Measurements from ENCODE around the gene RPTN.

The RPTN gene

GRCh38 chr1:152170287-152170905 lies 11.4 kb upstream of the RPTN start:
- ATAC-seq, result no peak
- Mint-ChIP-seq H3K4me1 (peaks cover 8% of the 10 kb centered on the region), H3K27ac (no peak overlapping the region), H3K9me3 (no peaks in the 10 kb centered on the region), H3K4me3 (no peak overlapping the region), H3K27me3 (peaks cover 53% of the 10 kb centered on the region), H3K36me3 (no peaks in the 10 kb centered on the region)

- H3K36me3 Mint-ChIP-seq, result no peaks in the 10 kb centered on the region
- H3K27ac Mint-ChIP-seq, result no peak overlapping the region
- no peak overlapping the region for H3K4me3 Mint-ChIP-seq
- no peaks in the 10 kb centered on the region for H3K9me3 Mint-ChIP-seq
- peaks cover 11% of the 10 kb centered on the region for H3K4me1 Mint-ChIP-seq
- peaks cover 47% of the 10 kb centered on the region for H3K27me3 Mint-ChIP-seq
- no peak for ATAC-seq
Measured at GRCh38 chr1:152169366-152170025, 10.5 kb upstream of the RPTN start.

GRCh38 chr1:152168535-152168868 lies 9.5 kb upstream of the RPTN start:
- Mint-ChIP-seq H3K4me3 (no peak overlapping the region), H3K27me3 (peaks cover 40% of the 10 kb centered on the region), H3K9me3 (no peaks in the 10 kb centered on the region), H3K27ac (no peak overlapping the region), H3K36me3 (no peaks in the 10 kb centered on the region), H3K4me1 (peaks cover 17% of the 10 kb centered on the region)
- ATAC-seq, result no peak

DNA sequence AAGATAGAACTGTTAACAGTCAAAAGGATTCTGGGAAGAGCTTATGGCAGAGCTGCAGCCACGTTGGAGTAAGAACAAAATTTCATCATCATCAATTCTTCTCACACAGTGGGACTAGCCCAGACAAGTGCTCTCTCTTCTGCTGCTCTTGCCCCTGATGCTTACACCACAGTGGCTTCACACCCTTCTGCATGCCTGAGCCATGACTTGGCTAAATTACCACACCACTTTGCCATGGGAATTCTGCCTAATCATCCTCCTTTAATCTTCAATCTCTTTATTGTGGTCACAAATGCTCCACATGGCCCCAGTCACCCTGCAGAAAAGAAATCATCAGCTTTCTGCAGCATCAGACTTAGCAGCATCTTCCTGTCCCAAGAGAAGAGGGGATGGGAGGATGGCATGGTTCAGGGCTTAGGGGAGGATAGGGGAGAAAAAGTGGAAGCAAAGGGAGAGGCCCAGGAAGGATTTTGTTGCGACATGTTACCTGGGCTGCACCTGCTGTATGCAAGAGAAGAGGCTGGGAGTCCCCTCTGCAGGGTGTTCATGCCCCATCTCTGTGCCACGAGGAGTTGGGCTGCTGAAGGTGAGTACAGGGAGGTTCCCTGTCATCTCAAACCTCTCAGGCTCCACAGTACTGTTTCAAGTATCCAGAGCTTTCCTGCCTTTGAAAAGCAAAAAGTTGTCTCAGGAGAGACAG lies 9.0 kb upstream of the RPTN start:
- H3K9me3 Mint-ChIP-seq, result no peaks in the 10 kb centered on the region
- no peak for ATAC-seq
- H3K36me3 Mint-ChIP-seq, result no peaks in the 10 kb centered on the region
- H3K27ac Mint-ChIP-seq, result no peak overlapping the region
- peaks cover 17% of the 10 kb centered on the region for H3K4me1 Mint-ChIP-seq
- H3K27me3 Mint-ChIP-seq, result peaks cover 40% of the 10 kb centered on the region
- H3K4me3 Mint-ChIP-seq, result no peak overlapping the region

GRCh38 chr1:152166966-152167365 lies 7.9 kb upstream of the RPTN start:
- Mint-ChIP-seq H3K4me1 (peaks cover 17% of the 10 kb centered on the region), H3K27me3 (peaks cover 40% of the 10 kb centered on the region), H3K27ac (no peak overlapping the region), H3K9me3 (no peaks in the 10 kb centered on the region), H3K4me3 (no peak overlapping the region), H3K36me3 (no peaks in the 10 kb centered on the region)
- no peak for ATAC-seq

DNA sequence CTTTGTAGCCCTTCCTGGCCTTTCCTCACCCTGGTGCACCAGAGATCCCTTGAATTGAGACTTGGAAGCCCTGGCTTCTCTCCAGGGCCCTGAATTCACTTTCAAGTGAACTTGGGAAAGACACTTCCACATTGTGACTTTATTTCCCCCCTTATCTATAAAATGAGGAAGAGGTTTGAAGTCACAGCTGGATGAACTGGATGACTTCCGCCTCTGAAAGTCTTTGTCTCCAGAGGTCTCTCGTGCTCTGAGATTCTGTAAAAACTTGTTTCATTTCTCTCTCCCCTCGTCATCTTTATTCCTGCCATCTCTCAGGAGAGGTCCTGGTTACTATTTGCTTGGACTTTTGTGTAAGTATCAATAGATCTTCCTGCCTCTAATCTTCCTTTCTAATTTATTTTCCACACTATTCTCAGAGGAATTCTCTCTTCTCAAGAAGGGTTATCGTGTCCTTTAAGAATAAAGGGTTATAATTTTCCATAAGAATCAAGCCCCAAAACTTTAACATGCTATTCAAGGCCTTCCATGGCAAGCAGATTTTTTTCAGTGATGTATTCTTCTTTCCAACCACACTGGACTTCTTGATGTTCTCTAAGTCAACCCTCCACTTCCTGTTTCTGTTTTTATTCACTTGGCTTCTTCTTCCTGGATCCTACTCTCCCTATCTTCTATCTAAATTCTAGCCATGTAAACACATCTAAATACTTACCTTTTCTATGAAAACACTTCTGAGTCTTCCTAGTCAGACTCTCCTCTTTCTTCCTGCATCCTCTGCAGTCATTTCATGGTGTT lies 6.5 kb upstream of the RPTN start:
- Mint-ChIP-seq H3K27me3 (peaks cover 40% of the 10 kb centered on the region), H3K4me3 (no peak overlapping the region), H3K4me1 (peaks cover 22% of the 10 kb centered on the region), H3K36me3 (no peaks in the 10 kb centered on the region), H3K27ac (no peak overlapping the region), H3K9me3 (no peaks in the 10 kb centered on the region)
- ATAC-seq, result no peak

DNA sequence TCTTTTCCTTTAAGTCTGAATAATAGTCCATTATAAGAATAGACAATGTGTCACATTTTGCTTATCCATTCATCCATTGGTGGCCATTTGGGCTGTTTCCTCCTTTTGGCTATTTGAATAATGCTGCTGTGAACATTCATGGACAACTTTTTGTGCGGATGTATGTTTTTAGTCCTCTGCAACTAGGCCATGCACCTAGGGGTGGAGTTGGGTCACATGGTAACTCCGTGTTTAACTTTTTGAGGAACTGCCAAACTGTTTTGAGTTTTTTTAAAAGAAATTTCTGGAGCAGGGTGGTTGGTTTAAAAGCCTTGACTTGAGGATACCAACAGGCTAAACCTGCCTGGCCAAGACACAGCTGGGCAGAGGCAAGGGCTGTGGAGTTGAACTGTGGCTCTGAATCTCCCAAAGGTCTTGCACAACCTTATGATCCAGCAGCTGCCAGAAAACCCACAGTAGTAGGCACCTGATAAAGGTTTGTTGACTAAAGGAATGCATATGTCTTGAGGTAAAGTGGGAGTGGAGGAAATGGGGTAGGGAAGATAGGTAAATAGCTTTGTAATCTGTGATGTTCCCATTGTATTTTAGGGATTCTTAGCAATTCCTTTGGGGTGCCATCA lies 5.6 kb upstream of the RPTN start:
- Mint-ChIP-seq H3K27me3 (peaks cover 40% of the 10 kb centered on the region), H3K27ac (no peak overlapping the region), H3K9me3 (no peaks in the 10 kb centered on the region), H3K36me3 (no peaks in the 10 kb centered on the region), H3K4me1 (peaks cover 28% of the 10 kb centered on the region), H3K4me3 (no peak overlapping the region)
- ATAC-seq, result no peak

DNA sequence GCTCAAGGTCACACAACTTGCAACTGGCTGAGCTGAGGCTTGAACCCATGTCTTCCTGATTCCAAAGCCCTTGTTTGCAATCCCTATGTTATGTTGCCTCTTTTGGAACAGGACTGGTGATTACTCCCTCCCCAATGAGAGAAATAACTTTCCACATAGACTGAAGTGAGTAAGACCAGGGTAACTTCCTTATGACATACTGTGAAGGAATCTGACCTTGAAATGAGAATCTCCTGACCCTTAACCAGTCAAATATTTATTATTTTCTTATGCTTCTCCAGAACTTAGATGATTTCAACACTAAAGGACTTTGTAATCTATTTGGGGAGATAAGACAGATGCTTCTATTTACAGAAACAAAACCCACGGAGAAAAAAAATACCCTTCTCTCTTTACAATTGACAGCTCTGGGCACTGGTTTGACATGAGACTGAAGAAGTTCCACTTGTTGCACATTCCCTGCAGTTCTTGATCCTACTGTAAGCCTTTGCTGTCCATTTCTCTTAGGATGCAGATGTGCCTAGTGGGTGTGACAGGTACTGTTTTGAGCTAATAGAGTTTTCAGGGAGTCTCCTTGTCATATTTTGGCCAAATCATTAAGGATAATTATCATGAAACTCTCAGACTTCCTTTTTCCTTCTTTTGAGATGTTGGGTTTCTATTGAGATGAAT lies 3.9 kb upstream of the RPTN start:
- H3K4me1 Mint-ChIP-seq, result peaks cover 28% of the 10 kb centered on the region
- H3K36me3 Mint-ChIP-seq, result no peaks in the 10 kb centered on the region
- no peak overlapping the region for H3K27ac Mint-ChIP-seq
- no peak overlapping the region for H3K4me3 Mint-ChIP-seq
- no peaks in the 10 kb centered on the region for H3K9me3 Mint-ChIP-seq
- no peak for ATAC-seq
- peaks cover 29% of the 10 kb centered on the region for H3K27me3 Mint-ChIP-seq

GRCh38 chr1:152160576-152160975 lies 1.5 kb upstream of the RPTN start:
- Mint-ChIP-seq H3K36me3 (no peaks in the 10 kb centered on the region), H3K4me3 (no peak overlapping the region), H3K27me3 (peaks cover 5% of the 10 kb centered on the region), H3K9me3 (no peaks in the 10 kb centered on the region), H3K4me1 (peaks cover 22% of the 10 kb centered on the region), H3K27ac (no peak overlapping the region)
- peak; percentile 43 for ATAC-seq

- H3K4me1 Mint-ChIP-seq, result no peaks in the 10 kb centered on the region
- H3K27me3 Mint-ChIP-seq, result no peaks in the 10 kb centered on the region
- no peak overlapping the region for H3K27ac Mint-ChIP-seq
- no peaks in the 10 kb centered on the region for H3K36me3 Mint-ChIP-seq
- no peak for ATAC-seq
- no peak overlapping the region for H3K4me3 Mint-ChIP-seq
- H3K9me3 Mint-ChIP-seq, result peaks cover 5% of the 10 kb centered on the region
Measured at GRCh38 chr1:152153996-152154395, 5.0 kb downstream of the RPTN start.

DNA sequence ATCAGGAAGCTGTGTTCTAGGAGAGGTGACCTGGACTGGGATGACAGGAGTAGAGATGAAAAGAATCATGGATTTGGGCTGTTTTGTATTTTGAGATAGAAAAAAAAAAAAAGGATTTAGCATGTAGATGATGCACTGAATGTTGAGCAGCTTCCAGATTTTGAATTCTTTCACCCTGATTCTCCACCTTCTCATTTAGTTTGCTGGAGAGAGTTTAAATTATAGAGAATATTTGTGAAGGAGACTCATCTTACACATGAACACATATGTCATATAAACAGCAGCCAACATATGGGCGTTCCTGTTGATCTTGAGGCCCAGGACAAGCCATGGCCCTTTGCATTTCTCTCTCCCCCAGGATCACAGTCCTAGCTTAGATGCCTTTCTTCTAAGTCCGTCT lies 7.4 kb downstream of the RPTN start:
- no peak for ATAC-seq
- no peaks in the 10 kb centered on the region for H3K4me1 Mint-ChIP-seq
- H3K9me3 Mint-ChIP-seq, result peaks cover 12% of the 10 kb centered on the region
- peaks cover 2% of the 10 kb centered on the region for H3K27me3 Mint-ChIP-seq
- H3K27ac Mint-ChIP-seq, result no peak overlapping the region
- no peak overlapping the region for H3K4me3 Mint-ChIP-seq
- no peaks in the 10 kb centered on the region for H3K36me3 Mint-ChIP-seq

- Mint-ChIP-seq H3K9me3 (peaks cover 20% of the 10 kb centered on the region), H3K27ac (no peak overlapping the region), H3K36me3 (no peaks in the 10 kb centered on the region), H3K4me3 (no peak overlapping the region), H3K4me1 (no peaks in the 10 kb centered on the region), H3K27me3 (peaks cover 19% of the 10 kb centered on the region)
- ATAC-seq, result no peak
Measured at GRCh38 chr1:152148981-152149380, 10.0 kb downstream of the RPTN start.

- H3K27ac Mint-ChIP-seq, result no peak overlapping the region
- no peaks in the 10 kb centered on the region for H3K4me1 Mint-ChIP-seq
- H3K27me3 Mint-ChIP-seq, result peaks cover 27% of the 10 kb centered on the region
- H3K9me3 Mint-ChIP-seq, result peaks cover 20% of the 10 kb centered on the region
- no peak for ATAC-seq
- no peak overlapping the region for H3K4me3 Mint-ChIP-seq
- H3K36me3 Mint-ChIP-seq, result no peaks in the 10 kb centered on the region
Measured at GRCh38 chr1:152148051-152148450, 11.0 kb downstream of the RPTN start.

GRCh38 chr1:152145769-152146168 lies 13.3 kb downstream of the RPTN start:
- ATAC-seq, result no peak
- Mint-ChIP-seq H3K4me3 (no peak overlapping the region), H3K4me1 (no peaks in the 10 kb centered on the region), H3K27me3 (peaks cover 35% of the 10 kb centered on the region), H3K9me3 (peaks cover 20% of the 10 kb centered on the region), H3K27ac (no peak overlapping the region), H3K36me3 (no peaks in the 10 kb centered on the region)
